Adrenal gland (tissue), 12 donors: ENCODE measurements around the gene TUBGCP2. TPM values are rescaled to one million over a fixed set of nuclear protein-coding genes. Genes with fewer than 3 reads are reported as not detected.

Experiments used
- DNase-seq, 7 donors: peaks; one replicate each; pipeline ENCODE4 v3.0.0-alpha.2; 2019 to 2020
- H3K27ac ChIP-seq, 5 donors: fragments of 200-600 bp; sonication (generic) in 4 of 5; 1 replicate in 3 of 5; 2 replicates in 2 of 5; pipeline versions ENCODE4 v1.5.1 to v1.8.0; 2016 to 2020; ENCODE audit warnings: mild to moderate bottlenecking in 1 of 5
- H3K27me3 ChIP-seq: fragments of 200-600 bp; 2 replicates; pipeline ENCODE4 v1.8.0; 2021
- H3K36me3 ChIP-seq, 2 donors: fragments of 200-600 bp; replicated peaks in 1 of 2; 1 replicate in 1 of 2; 2 replicates in 1 of 2; pipeline versions ENCODE4 v1.5.1 to v1.8.0; 2018 to 2022
- H3K4me1 ChIP-seq, 2 donors: fragments of 200-600 bp; replicated peaks in 1 of 2; 1 replicate in 1 of 2; 2 replicates in 1 of 2; pipeline versions ENCODE4 v1.5.1 to v1.8.0; 2018 to 2021
- H3K4me3 ChIP-seq, 4 donors: fragments of 200-600 bp; sonication (generic) in 3 of 4; one replicate each; pipeline ENCODE4 v1.5.1; 2016 to 2018
- H3K9me3 ChIP-seq, 3 donors: fragments of 200-600 bp; sonication (generic) in 1 of 3; replicated peaks in 1 of 3; 1 replicate in 2 of 3; 2 replicates in 1 of 3; pipeline versions ENCODE4 v1.5.1 to v1.8.0; 2016 to 2021
- POLR2A ChIP-seq, 2 donors: fragments of 450-650 bp; IDR thresholded peaks; one replicate each; pipeline ENCODE4 v1.6.1; 2017; ENCODE audit warnings: antibody characterized with exemption in 2 of 2, mild to moderate bottlenecking in 2 of 2, moderate library complexity in 1 of 2
- WGBS, 4 donors: extraction: QIAGEN DNeasy Blood & Tissue Kit in 2 of 4; methylation state at CpG; one replicate each; pipeline versions ENCODE4 v1.1.5 to v1.1.7; 2013 to 2017; 5-methylcytosine and 5-hydroxymethylcytosine counted together
- intact Hi-C, 2 donors: fragments of 100-400 bp; cut with DNase I; formaldehyde crosslinking; loops; one replicate each; pipeline versions ENCODE4 v1.14.1 to v1.15.0; 2022 to 2023
- polyA plus RNA-seq, 3 donors: library from polyadenylated mRNA; stranded (reverse); fragments of 200-250 nt in 2 of 3; fragments of 350-450 nt in 1 of 3; fragmentation: Illumina TruSeq in 1 of 3; extraction: RNeasy Lipid Tissue Mini Kit (QIAGEN cat#74804) in 1 of 3; gene quantifications; one replicate each; pipeline ENCODE4 v1.2.3, GENCODE V29; 2013 to 2014
- total RNA-seq, 9 donors: library from RNA; depleted of rRNA in 4 of 9; stranded (reverse); fragments of >200 nt in 4 of 9; fragments of 120-200 nt in 1 of 9; fragmentation: NEBNext Ultra II Directional in 1 of 9; extraction: Animal tissue kit (Norgen Biotek cat#: 25700) in 1 of 9; gene quantifications; one replicate each; pipeline versions ENCODE4 v1.1.0 to v1.2.4, GENCODE V29; 2013 to 2023
- TF ChIP-seq, protein P1 (sequence below), 6 experiments: fragments of 450-650 bp in 4 of 6; fragments of 200-600 bp in 2 of 6; sonication (generic) in 1 of 6; IDR thresholded peaks; 1 replicate in 5 of 6; 2 replicates in 1 of 6; pipeline versions ENCODE4 v1.5.1 to v1.8.0; 2016 to 2021; ENCODE audit warnings: antibody characterized with exemption in 6 of 6, mild to moderate bottlenecking in 2 of 6, moderate library complexity in 1 of 6
- donor health status: healthy with polysubstance abuse.
- donor health status: Bipolar disorder and iron deficiency.
- donor health status: DM: yes; HTN: yes; CAD: no.
- donor health status: DM: no; HTN: no; CAD: no.
- donor health status: DM: no; HTN: no; CAD: no.
- donor health status: DM: yes; HTN: yes; CAD: no.

TUBGCP2 gene
- total and polyA plus RNA-seq, 12 donors = 30.9 to 234 (median 62.0) TPM

DNA sequence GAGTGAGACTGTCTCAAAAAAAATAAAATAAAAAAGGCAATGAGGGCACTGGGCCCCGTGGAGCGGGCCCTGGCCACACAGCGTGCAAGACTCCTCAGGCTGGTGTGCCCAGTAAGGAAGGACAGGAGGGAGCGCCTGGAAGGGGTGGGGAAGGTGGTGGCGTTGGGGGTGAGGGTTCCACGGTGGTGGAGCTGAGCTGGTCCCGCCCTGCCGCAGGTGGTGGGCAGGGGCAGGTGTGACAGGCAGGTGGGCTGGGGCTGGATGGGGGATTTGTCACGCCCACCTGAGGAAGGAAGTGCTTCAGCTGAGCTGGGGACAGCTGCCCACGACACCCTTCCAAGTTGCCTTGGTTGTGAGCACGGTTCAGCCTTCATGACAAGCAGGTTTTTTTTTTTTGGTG, 37.7 kb upstream of the TUBGCP2 start:
- no peak for DNase-seq
- Histone ChIP-seq H3K27me3 (peaks cover 18% of the 10 kb centered on the region), H3K27ac (no peak overlapping the region), H3K4me3 (no peak overlapping the region), H3K4me1 (no peaks in the 10 kb centered on the region), H3K36me3 (no peaks in the 10 kb centered on the region), H3K9me3 (no peaks in the 10 kb centered on the region)
- intact Hi-C loops = no loop called here
- TF ChIP-seq, protein P1, sequence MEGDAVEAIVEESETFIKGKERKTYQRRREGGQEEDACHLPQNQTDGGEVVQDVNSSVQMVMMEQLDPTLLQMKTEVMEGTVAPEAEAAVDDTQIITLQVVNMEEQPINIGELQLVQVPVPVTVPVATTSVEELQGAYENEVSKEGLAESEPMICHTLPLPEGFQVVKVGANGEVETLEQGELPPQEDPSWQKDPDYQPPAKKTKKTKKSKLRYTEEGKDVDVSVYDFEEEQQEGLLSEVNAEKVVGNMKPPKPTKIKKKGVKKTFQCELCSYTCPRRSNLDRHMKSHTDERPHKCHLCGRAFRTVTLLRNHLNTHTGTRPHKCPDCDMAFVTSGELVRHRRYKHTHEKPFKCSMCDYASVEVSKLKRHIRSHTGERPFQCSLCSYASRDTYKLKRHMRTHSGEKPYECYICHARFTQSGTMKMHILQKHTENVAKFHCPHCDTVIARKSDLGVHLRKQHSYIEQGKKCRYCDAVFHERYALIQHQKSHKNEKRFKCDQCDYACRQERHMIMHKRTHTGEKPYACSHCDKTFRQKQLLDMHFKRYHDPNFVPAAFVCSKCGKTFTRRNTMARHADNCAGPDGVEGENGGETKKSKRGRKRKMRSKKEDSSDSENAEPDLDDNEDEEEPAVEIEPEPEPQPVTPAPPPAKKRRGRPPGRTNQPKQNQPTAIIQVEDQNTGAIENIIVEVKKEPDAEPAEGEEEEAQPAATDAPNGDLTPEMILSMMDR (IDR thresholded peaks at IDR 0.05) = no peak
- no peak for TF ChIP-seq POLR2A (IDR thresholded peaks at IDR 0.05)
- 58 to 68% (median 63%) methylated on average over 9 to 11 of the region's 11 CpGs for WGBS, 4 donors

DNA sequence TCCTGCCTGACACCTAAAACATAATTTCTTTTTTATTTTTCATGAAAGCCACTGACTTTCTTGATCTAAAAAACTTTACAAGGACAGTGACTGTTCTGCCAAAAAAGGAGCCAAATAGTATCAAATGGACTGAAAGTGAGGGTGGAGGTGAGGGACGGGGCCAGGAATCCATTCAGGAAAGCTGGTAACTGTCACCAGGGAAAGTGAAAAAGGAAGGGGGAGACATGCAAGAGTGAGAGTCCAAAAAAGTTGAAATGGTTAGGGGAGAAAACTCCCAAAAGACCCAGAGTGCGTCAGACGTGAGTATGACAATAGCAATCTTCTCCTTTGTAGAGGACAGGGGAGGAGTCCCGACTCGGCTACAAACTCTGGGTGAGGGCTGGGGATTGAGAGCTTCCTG, 35.6 kb upstream of the TUBGCP2 start:
- WGBS, 4 donors = 59 to 64% (median 62%) methylated on average over 5 of the region's 5 CpGs
- intact Hi-C loops = no loop called here

DNA sequence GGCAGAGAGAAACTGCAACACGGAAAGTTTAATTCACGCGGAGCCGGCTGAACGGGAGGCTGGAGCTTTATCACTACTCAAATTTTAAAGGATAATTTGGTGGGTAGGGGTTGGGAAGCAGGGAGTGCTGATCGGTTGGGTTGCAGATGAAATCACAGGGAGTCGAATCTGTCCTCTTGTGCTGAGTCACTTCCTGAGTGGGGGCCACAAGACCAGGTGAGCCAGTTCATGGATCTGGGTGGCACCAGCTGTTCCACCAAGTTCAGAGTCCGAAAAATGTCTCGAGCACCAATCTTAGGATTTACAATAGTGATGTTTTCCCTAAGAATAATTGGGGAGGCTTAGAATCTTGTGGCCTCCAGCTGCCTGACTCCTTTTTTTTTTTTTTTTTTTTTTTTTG, 34.9 kb upstream of the TUBGCP2 start:
- Histone ChIP-seq H3K27ac (no peak overlapping the region), H3K27me3 (peaks cover 18% of the 10 kb centered on the region)

More for the DNA sequence above, 35.6 kb upstream of the TUBGCP2 start:
- Histone ChIP-seq H3K9me3 (no peaks in the 10 kb centered on the region), H3K4me1 (no peaks in the 10 kb centered on the region), H3K4me3 (no peak overlapping the region), H3K27ac (no peak overlapping the region), H3K36me3 (no peaks in the 10 kb centered on the region), H3K27me3 (peaks cover 18% of the 10 kb centered on the region)
- DNase-seq = no peak
- no peak for TF ChIP-seq POLR2A (IDR thresholded peaks at IDR 0.05)
- TF ChIP-seq, protein P1 (IDR thresholded peaks at IDR 0.05) = no peak

DNA sequence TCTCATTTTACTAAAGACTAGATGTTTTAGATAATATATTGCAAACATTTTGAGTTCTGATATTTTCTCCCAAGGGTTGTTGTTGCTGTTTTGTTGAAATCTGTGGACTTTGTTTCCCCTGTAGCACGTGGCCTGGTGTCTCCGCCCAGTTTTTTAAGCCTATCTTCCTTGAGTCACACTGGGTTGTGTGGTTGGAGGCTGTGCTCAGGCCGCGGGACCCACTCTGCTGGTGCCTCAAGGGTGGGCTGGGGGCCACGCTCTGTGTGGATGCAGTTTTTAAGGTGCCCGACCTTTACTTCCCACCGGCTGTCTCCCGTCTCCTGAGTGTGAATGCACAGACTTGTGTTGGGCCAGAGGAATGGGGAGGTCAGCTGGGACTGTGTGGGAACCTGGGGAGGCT, 34.3 kb upstream of the TUBGCP2 start:
- intact Hi-C loops = no loop called here
- H3K36me3 ChIP-seq = no peaks in the 10 kb centered on the region
- H3K4me1 ChIP-seq = no peaks in the 10 kb centered on the region
- H3K9me3 ChIP-seq = no peaks in the 10 kb centered on the region
- no peak for DNase-seq
- H3K27me3 ChIP-seq = peaks cover 17% of the 10 kb centered on the region
- WGBS, 4 donors = 67 to 74% (median 71%) methylated on average over 5 to 8 of the region's 8 CpGs
- H3K27ac ChIP-seq = no peak overlapping the region
- no peak overlapping the region for H3K4me3 ChIP-seq
- no peak for TF ChIP-seq POLR2A (IDR thresholded peaks at IDR 0.05)
- TF ChIP-seq, protein P1 (IDR thresholded peaks at IDR 0.05) = no peak

More for the DNA sequence above, 34.9 kb upstream of the TUBGCP2 start:
- no peaks in the 10 kb centered on the region for H3K36me3 ChIP-seq
- no peaks in the 10 kb centered on the region for H3K9me3 ChIP-seq
- TF ChIP-seq, protein P1 (IDR thresholded peaks at IDR 0.05) = no peak
- TF ChIP-seq POLR2A (IDR thresholded peaks at IDR 0.05) = no peak
- WGBS, 4 donors = 56 to 67% (median 61%) methylated on average over 9 of the region's 9 CpGs
- intact Hi-C loops = no loop called here
- H3K4me3 ChIP-seq = no peak overlapping the region
- H3K4me1 ChIP-seq = no peaks in the 10 kb centered on the region
- DNase-seq = no peak
